SK-N-MC (cell line): ENCODE results near the gene GDA.

Source experiments
- EZH2 ChIP-seq: fragments of 200-600 bp; sonication (generic); IDR thresholded peaks from one replicate; pipeline ENCODE4 v1.6.1; 2017; ENCODE audit warnings: antibody characterized with exemption
- POLR2AphosphoS5 ChIP-seq: IDR thresholded peaks from 2 replicates; pipeline ENCODE4 v1.6.1; 2012; ENCODE audit warnings: mild to moderate bottlenecking, low read depth, low read length, borderline replicate concordance

- TF ChIP-seq EZH2 (no peak), POLR2AphosphoS5 (no peak)
Measured at GRCh38 chr9:72193478-72193881, 44.2 kb downstream of the GDA start.
